Loucy (cell line): ENCODE results near the gene RSRC1.

Experiments used
- CTCF ChIP-seq: fragments of 200-600 bp; sonication (generic); conservative IDR thresholded peaks from 2 replicates; pipeline ENCODE4 v1.5.1; 2014; ENCODE audit warnings: mild to moderate bottlenecking, antibody characterized with exemption, low read length
- EZH2phosphoT487 ChIP-seq: fragments of 200-600 bp; IDR thresholded peaks from 2 replicates; pipeline ENCODE4 v1.6.1; 2018; ENCODE audit warnings: antibody characterized with exemption, mild to moderate bottlenecking, moderate library complexity, borderline replicate concordance

- TF ChIP-seq CTCF = no peak
- TF ChIP-seq EZH2phosphoT487 = no peak
These were observed 24.0 kb upstream of the RSRC1 start for GRCh38 chr3:158085931-158086330.
